ENCODE data around the gene NCS1.
"Not testable (repeated sequence)": the region's sequence is repeated elsewhere in the genome, so short reads cannot be mapped to it uniquely, and the experiment has no call there.

The NCS1 gene

DNA sequence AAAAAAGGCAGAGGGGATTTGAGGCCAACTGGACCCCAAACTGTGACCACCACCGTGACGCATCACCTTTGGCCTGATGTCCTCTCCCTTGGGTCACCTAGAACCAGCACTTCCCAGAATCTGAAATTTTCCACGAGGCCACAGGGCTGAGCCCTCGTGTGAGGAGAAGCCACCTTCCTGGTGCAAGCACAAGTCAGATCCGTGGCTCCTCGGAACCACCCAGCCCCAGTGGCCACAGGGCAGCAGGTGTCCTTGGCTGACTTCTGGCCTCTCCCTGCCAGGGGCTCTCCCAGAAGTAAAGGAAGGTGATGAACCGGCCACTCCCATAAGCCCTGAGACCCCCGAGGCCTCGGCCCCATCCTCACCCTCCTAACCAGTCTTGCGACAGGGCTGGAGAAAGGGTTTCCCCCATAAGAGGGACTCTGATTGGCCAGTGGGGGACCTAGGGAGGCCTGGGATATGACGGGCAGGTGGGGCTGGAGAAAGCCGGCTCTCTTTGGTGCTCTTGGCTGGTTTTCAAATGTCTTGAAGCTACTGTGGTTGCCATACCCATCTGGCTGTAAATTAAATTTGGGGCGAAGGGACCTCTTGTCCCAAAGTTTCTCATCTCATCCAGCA lies 72.5 kb downstream of the NCS1 start:
- DNase-seq (ENCODE audit: low read depth): no peak
- TF ChIP-seq, protein P1, sequence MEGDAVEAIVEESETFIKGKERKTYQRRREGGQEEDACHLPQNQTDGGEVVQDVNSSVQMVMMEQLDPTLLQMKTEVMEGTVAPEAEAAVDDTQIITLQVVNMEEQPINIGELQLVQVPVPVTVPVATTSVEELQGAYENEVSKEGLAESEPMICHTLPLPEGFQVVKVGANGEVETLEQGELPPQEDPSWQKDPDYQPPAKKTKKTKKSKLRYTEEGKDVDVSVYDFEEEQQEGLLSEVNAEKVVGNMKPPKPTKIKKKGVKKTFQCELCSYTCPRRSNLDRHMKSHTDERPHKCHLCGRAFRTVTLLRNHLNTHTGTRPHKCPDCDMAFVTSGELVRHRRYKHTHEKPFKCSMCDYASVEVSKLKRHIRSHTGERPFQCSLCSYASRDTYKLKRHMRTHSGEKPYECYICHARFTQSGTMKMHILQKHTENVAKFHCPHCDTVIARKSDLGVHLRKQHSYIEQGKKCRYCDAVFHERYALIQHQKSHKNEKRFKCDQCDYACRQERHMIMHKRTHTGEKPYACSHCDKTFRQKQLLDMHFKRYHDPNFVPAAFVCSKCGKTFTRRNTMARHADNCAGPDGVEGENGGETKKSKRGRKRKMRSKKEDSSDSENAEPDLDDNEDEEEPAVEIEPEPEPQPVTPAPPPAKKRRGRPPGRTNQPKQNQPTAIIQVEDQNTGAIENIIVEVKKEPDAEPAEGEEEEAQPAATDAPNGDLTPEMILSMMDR (IDR thresholded peaks at IDR 0.05; ENCODE audit: insufficient read depth, low read depth, low read length, missing control alignments): no peak
- no peak overlapping the region for H3K4me3 ChIP-seq (ENCODE audit: low read length)

- TF ChIP-seq, protein P1 (IDR thresholded peaks at IDR 0.05; ENCODE audit: insufficient read depth, low read depth, low read length, missing control alignments): no peak
- H3K4me3 ChIP-seq (ENCODE audit: low read length): no peak overlapping the region
- DNase-seq (ENCODE audit: low read depth): no peak
These were observed 73.3 kb downstream of the NCS1 start for GRCh38 chr9:130245474-130245873.

GRCh38 chr9:130246126-130246525 lies 73.9 kb downstream of the NCS1 start:
- no peak overlapping the region for H3K4me3 ChIP-seq (ENCODE audit: low read length)
- DNase-seq (ENCODE audit: low read depth): no peak
- TF ChIP-seq, protein P1 (IDR thresholded peaks at IDR 0.05; ENCODE audit: insufficient read depth, low read depth, low read length, missing control alignments): no peak

DNA sequence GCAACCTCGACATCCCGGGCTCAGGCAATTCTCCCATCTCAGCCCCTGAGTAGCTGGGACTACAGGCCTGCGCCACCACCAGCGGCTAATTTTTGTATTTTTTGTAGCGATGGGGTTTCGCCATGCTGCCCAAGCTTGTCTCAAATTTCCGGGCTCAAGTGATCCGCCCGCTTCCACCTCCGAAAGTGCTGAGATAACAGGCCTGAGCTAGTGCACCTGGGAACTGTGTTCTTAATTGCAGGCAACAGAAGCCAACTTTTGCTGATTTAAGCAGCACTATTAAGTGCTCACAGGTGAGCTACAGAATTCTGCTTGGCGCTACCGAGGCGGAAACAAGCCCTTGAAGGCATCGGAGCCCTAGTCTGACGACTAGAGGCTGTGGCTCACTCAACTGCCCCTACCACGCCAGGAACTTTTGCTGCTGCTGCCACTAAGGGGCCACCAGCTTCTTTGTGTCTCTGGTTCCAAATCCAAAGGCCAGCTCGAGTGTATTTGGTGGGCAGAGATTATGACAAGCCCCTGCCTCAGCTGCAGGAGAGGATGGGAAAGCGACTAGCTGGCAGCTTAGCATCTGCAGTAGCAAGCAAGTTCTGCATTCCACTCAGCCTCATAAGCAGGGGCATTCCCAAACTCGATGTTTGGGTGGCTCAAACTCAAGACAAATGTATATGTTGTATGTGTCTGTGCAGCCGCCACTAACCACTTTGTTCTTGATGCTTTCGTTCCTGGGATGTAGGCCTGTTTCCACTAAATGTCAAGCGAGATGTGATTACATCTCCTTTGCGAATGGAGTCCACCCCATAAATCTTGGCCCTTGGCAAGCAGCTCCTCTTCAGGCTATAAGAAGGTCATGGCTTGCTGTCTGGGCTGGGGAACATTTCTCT lies 82.8 kb downstream of the NCS1 start:
- no peak for DNase-seq (ENCODE audit: low read depth)
- no peak overlapping the region for H3K4me3 ChIP-seq (ENCODE audit: low read length)
- TF ChIP-seq, protein P1 (IDR thresholded peaks at IDR 0.05; ENCODE audit: insufficient read depth, low read depth, low read length, missing control alignments): no peak

DNA sequence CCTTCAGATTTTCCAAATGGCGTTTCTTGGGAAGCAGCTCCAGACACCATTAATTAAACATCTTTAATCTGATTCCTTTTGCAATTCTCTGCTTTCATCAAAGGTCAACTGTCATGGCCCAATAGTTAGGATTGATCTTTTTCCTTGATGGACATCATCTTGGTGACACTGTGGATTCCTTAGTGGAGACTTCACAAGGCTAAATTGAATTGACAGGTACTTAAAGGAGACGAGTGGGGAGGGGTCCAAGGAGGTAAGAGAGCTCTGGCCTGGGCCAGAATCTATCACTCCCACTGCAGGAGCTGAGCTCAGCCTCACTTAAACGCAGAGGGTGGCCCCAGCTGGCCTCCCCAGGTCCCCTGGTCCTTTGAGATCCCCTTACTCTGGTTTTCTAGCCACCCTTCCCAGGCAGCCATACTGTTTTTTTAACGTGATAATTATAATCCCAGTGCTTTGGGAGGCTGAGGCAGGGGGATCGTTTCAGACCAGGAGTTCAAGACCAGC lies 83.5 kb downstream of the NCS1 start:
- no peak for DNase-seq (ENCODE audit: low read depth)
- TF ChIP-seq, protein P1 (IDR thresholded peaks at IDR 0.05; ENCODE audit: insufficient read depth, low read depth, low read length, missing control alignments): no peak
- no peak overlapping the region for H3K4me3 ChIP-seq (ENCODE audit: low read length)

- DNase-seq (ENCODE audit: low read depth): no peak
- H3K4me3 ChIP-seq (ENCODE audit: low read length): no peak overlapping the region
- TF ChIP-seq, protein P1 (IDR thresholded peaks at IDR 0.05; ENCODE audit: insufficient read depth, low read depth, low read length, missing control alignments): no peak
These were observed 84.4 kb downstream of the NCS1 start for GRCh38 chr9:130256644-130257043.

DNA sequence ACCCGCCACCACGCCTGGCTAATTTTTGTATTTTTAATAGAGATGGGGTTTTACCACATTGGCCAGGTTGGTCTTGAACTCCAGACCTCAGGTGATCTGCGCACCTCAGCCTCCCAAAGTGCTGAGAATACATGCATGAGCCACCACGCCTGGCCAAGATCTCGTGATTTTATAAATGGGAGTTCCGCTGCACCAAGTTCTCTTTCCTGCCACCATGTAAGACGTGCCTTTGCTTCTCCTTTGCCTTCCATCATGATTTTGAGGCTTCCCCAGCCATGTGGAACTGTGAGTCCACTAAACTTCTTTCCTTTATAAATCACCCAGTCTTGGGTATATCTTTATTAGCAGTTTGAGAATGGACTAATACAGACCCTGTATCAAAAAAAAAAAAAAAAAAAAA lies 85.9 kb downstream of the NCS1 start:
- not testable (repeated sequence) for H3K4me3 ChIP-seq (ENCODE audit: low read length); DNase-seq (ENCODE audit: low read depth)

Measured in epithelial cell of esophagus (primary cell).